ENCODE measurements around the gene GPI. TPM values are rescaled to one million over a fixed set of nuclear protein-coding genes. Genes with fewer than 3 reads are reported as not detected.
A peak's percentile ranks its signal among the peaks of the same experiment; 100 is the strongest.

Gene GPI
- total RNA-seq, 2 experiments from 2014 or later = 111 to 218 TPM

DNA sequence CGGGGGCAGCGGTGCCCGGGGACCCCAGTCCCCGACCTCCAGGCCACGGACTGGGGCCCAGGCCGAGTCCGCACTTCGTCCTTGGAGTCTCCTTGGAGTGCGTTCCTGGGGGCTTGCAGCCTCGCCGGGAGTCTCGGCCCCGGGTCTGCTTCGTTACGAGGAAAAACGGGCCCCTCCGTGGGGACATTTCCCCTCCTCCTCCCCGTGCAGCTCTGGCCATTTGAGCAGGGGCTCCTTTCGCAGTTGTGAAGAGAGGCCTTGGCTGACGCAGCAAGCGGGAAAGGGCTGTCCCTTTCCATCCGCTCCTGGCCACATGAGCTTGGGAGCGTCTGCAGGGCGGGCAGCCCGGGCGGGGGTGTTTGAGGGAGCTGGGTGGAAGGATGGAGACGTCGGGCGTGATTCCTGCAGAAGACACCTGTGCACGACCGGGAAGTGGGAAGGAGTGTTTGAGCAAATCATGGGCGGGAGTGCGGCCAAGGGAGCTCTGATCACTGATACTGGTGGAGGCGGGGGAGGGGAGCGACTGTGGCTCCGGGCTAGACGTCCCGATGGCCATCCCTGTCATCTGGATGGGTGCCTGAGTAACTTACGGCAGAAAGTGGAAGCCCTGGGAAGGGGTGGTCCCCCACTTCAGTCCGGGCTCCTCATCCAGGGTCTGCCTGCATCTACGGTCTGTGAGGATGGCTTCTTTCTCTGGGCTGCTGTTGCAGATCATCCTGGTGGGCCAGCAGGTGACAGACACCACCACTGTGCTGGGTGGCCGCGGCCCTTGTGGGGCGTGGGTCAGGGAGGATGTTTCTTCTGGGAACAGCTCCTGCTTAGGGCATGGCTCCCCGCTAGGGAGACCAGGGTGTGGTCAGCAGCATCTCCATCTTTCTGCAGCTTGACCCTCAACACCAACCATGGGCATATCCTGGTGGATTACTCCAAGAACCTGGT, 736 bp downstream of the GPI start:
- H3K4me2 ChIP-seq (ENCODE audit: low read length) = peak overlapping the region; percentile 88
- CTCF ChIA-PET (ENCODE audit: unreplicated experiment) = no interaction called here
- H3K79me2 ChIP-seq (ENCODE audit: insufficient read depth, low read depth, low read length) = peaks cover 23% of the 10 kb centered on the region; the same call in 1 of the 2 replicates

DNA sequence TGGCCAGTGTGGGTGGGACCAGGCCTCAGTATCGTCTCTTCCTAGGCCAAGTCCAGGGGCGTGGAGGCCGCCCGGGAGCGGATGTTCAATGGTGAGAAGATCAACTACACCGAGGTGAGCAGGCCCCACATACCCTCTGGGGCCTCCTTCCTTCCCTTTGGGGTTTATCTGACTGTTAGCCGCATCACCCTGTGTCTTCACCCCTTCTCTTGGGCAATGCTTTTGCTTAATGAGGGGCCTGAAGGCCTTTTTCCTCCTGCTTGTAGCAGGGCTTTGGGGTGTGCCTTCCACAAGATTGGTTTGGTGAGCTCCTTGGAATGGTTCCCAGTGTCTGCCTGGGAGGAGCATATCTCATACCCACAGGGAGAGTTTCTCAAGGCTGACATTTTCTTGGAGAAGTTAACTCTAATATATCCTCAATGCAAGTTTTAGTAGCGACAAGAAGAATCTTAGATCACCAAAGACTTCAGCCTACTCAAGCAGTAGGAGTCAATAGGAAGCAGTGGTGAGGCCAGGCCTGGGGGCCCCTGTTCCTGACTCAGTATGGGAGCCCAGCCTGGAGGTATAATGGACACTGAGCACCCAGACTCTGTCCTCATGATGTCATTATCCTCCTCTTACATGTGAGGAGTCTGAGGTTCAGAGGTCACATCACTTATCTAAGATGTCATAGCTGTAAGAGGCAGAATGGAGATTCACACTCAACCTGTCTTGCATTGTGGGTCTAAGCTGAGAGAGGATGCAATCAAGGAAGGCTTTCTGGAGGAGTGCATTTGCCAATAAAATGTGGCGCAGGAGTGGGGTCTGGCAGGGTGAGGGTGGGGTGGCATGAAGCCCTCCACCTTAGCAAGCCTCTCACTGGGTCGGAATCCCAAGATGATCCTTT, 2.0 kb downstream of the GPI start:
- Histone ChIP-seq H2AFZ (ENCODE audit: low read length) (no peak overlapping the region), H3K4me1 (ENCODE audit: insufficient read depth, low read length, poor library complexity, severe bottlenecking) (peaks cover 17% of the 10 kb centered on the region), H4K20me1 (ENCODE audit: insufficient read depth, low read length) (0 out of 2 replicates have a peak, but pooled peaks cover 12% of the 10 kb centered on the region), H3K9me3 (ENCODE audit: low read length) (no peaks in the 10 kb centered on the region), H3K36me3 (ENCODE audit: insufficient read depth, low read length) (peaks cover 58% of the 10 kb centered on the region), H3K27ac (ENCODE audit: low read depth, low read length, poor library complexity, severe bottlenecking) (no peak overlapping the region), H3K79me2 (ENCODE audit: insufficient read depth, low read depth, low read length) (peaks cover 23% of the 10 kb centered on the region; the same call in 1 of the 2 replicates), H3K4me3 (ENCODE audit: low read depth, low read length, poor library complexity, severe bottlenecking) (peak overlapping the region; percentile 95), H3K4me2 (ENCODE audit: low read length) (peak overlapping the region; percentile 88), H3K9me2 (ENCODE audit: insufficient read depth, low read length) (no peaks in the 10 kb centered on the region)
- TF ChIP-seq, protein P1, sequence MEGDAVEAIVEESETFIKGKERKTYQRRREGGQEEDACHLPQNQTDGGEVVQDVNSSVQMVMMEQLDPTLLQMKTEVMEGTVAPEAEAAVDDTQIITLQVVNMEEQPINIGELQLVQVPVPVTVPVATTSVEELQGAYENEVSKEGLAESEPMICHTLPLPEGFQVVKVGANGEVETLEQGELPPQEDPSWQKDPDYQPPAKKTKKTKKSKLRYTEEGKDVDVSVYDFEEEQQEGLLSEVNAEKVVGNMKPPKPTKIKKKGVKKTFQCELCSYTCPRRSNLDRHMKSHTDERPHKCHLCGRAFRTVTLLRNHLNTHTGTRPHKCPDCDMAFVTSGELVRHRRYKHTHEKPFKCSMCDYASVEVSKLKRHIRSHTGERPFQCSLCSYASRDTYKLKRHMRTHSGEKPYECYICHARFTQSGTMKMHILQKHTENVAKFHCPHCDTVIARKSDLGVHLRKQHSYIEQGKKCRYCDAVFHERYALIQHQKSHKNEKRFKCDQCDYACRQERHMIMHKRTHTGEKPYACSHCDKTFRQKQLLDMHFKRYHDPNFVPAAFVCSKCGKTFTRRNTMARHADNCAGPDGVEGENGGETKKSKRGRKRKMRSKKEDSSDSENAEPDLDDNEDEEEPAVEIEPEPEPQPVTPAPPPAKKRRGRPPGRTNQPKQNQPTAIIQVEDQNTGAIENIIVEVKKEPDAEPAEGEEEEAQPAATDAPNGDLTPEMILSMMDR (conservative IDR thresholded peaks at IDR 0.05; ENCODE audit: low read length) = no peak
- no peak for TF ChIP-seq EZH2phosphoT487 (IDR thresholded peaks at IDR 0.05; ENCODE audit: borderline replicate concordance, low read depth, low read length)
- no peak for DNase-seq (ENCODE audit: low spot score)
- TSS peak; percentile 34 for BruUV-seq (replicated peaks)
- CTCF ChIA-PET (ENCODE audit: unreplicated experiment) = no interaction called here
- intact Hi-C loops (cut with micrococcal nuclease; ENCODE audit: unreplicated experiment) = no loop called here
- POLR2A ChIA-PET = interaction anchor here (1.4 kb wide), 1 partner anchor 63 kb away, joined by 7 read pairs; no protein-coding TSS in a partner anchor

More for the DNA sequence above, 736 bp downstream of the GPI start:
- Histone ChIP-seq H3K9me3 (ENCODE audit: low read length) (no peaks in the 10 kb centered on the region), H3K9me2 (ENCODE audit: insufficient read depth, low read length) (no peaks in the 10 kb centered on the region), H3K36me3 (ENCODE audit: insufficient read depth, low read length) (peaks cover 48% of the 10 kb centered on the region), H3K4me3 (ENCODE audit: low read depth, low read length, poor library complexity, severe bottlenecking) (peak overlapping the region; percentile 95), H2AFZ (ENCODE audit: low read length) (peak overlapping the region; percentile 78; the same call in 1 of the 2 replicates), H4K20me1 (ENCODE audit: insufficient read depth, low read length) (0 out of 2 replicates have a peak, but pooled peaks cover 12% of the 10 kb centered on the region), H3K4me1 (ENCODE audit: insufficient read depth, low read length, poor library complexity, severe bottlenecking) (peaks cover 17% of the 10 kb centered on the region), H3K27ac (ENCODE audit: low read depth, low read length, poor library complexity, severe bottlenecking) (peak overlapping the region; percentile 44)
- POLR2A ChIA-PET = interaction anchor here (1.0 to 1.4 kb wide), 2 partner anchors 19 to 64 kb away, joined by 3 to 7 read pairs; no protein-coding TSS in a partner anchor
- no TSS peak for BruUV-seq (replicated peaks)
- peak; percentile 36 for DNase-seq (ENCODE audit: low spot score)
- TF ChIP-seq, protein P1 (conservative IDR thresholded peaks at IDR 0.05; ENCODE audit: low read length) = no peak
- no peak for TF ChIP-seq EZH2phosphoT487 (IDR thresholded peaks at IDR 0.05; ENCODE audit: borderline replicate concordance, low read depth, low read length)
- intact Hi-C loops (cut with micrococcal nuclease; ENCODE audit: unreplicated experiment) = no loop called here

Measured in OCI-LY7 (cell line).